ENCODE data around the gene KLHL20. TPM values are rescaled to one million over a fixed set of nuclear protein-coding genes. Genes with fewer than 3 reads are reported as not detected.
"Not testable (repeated sequence)": the region's sequence is repeated elsewhere in the genome, so short reads cannot be mapped to it uniquely, and the experiment has no call there.

The KLHL20 gene
- total RNA-seq, 1 experiment from 2014 or later: 46.4 TPM

GRCh38 chr1:173758980-173759379 lies 44.2 kb downstream of the KLHL20 start:
- H3K79me2 ChIP-seq (ENCODE audit: low read length): no peaks in the 10 kb centered on the region
- peak; percentile 50 for ATAC-seq
- peaks cover 54% of the 10 kb centered on the region for H3K36me3 ChIP-seq (ENCODE audit: low read depth, low read length)
- no peaks in the 10 kb centered on the region for H3K9me2 ChIP-seq (replicated peaks; ENCODE audit: low read length)
- H3K9me3 ChIP-seq (ENCODE audit: low read length): no peaks in the 10 kb centered on the region
- no TSS peak for BruUV-seq (replicated peaks)
- H3K9ac ChIP-seq (ENCODE audit: low read length): no peak overlapping the region; the same call in 1 of the 2 replicates
- no peaks in the 10 kb centered on the region for H3K27me3 ChIP-seq (ENCODE audit: low read length)
- no peaks in the 10 kb centered on the region for H4K20me1 ChIP-seq (ENCODE audit: low read length)
- H3K27ac ChIP-seq (ENCODE audit: low read length): peak overlapping the region; percentile 26
- no peaks in the 10 kb centered on the region for H3F3A ChIP-seq (ENCODE audit: low read length, unreplicated experiment)
- DNase-seq: peak; percentile 77
- H3K4me2 ChIP-seq (ENCODE audit: low read length): no peak overlapping the region
- no peak overlapping the region for H2AFZ ChIP-seq (ENCODE audit: low read length)
- POLR2A ChIA-PET (ENCODE audit: unreplicated experiment): no interaction called here
- no peak overlapping the region for H3K4me3 ChIP-seq (ENCODE audit: low read length)
- H3K4me1 ChIP-seq (ENCODE audit: insufficient read depth, low read length): peaks cover 8% of the 10 kb centered on the region
- intact Hi-C loops (cut with micrococcal nuclease): no loop called here
- CTCF ChIA-PET: no interaction called here
- no peak for TF ChIP-seq EZH2 (IDR thresholded peaks at IDR 0.05; ENCODE audit: low read length, unreplicated experiment)
- TF ChIP-seq, protein P1, sequence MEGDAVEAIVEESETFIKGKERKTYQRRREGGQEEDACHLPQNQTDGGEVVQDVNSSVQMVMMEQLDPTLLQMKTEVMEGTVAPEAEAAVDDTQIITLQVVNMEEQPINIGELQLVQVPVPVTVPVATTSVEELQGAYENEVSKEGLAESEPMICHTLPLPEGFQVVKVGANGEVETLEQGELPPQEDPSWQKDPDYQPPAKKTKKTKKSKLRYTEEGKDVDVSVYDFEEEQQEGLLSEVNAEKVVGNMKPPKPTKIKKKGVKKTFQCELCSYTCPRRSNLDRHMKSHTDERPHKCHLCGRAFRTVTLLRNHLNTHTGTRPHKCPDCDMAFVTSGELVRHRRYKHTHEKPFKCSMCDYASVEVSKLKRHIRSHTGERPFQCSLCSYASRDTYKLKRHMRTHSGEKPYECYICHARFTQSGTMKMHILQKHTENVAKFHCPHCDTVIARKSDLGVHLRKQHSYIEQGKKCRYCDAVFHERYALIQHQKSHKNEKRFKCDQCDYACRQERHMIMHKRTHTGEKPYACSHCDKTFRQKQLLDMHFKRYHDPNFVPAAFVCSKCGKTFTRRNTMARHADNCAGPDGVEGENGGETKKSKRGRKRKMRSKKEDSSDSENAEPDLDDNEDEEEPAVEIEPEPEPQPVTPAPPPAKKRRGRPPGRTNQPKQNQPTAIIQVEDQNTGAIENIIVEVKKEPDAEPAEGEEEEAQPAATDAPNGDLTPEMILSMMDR (conservative IDR thresholded peaks at IDR 0.05; ENCODE audit: low read depth, low read length): no peak
- no peak for TF ChIP-seq EZH2phosphoT487 (IDR thresholded peaks at IDR 0.05; ENCODE audit: borderline replicate concordance, low read length)

GRCh38 chr1:173764331-173764730 lies 49.5 kb downstream of the KLHL20 start:
- H3K9ac ChIP-seq (ENCODE audit: low read length); H4K20me1 ChIP-seq (ENCODE audit: low read length); H3K4me2 ChIP-seq (ENCODE audit: low read length); H3K79me2 ChIP-seq (ENCODE audit: low read length); H3K9me3 ChIP-seq (ENCODE audit: low read length); DNase-seq; H3F3A ChIP-seq (ENCODE audit: low read length, unreplicated experiment); BruUV-seq (replicated peaks); ATAC-seq; H2AFZ ChIP-seq (ENCODE audit: low read length); H3K27ac ChIP-seq (ENCODE audit: low read length); H3K4me3 ChIP-seq (ENCODE audit: low read length); H3K27me3 ChIP-seq (ENCODE audit: low read length); H3K4me1 ChIP-seq (ENCODE audit: insufficient read depth, low read length); POLR2A ChIA-PET (ENCODE audit: unreplicated experiment); H3K9me2 ChIP-seq (replicated peaks; ENCODE audit: low read length); CTCF ChIA-PET: not testable (repeated sequence)
- intact Hi-C loops (cut with micrococcal nuclease): loop anchor here (2.0 kb wide), 1 partner anchor 18 kb away; no protein-coding TSS in a partner anchor
- H3K36me3 ChIP-seq (ENCODE audit: low read depth, low read length): peaks cover 22% of the 10 kb centered on the region

DNA sequence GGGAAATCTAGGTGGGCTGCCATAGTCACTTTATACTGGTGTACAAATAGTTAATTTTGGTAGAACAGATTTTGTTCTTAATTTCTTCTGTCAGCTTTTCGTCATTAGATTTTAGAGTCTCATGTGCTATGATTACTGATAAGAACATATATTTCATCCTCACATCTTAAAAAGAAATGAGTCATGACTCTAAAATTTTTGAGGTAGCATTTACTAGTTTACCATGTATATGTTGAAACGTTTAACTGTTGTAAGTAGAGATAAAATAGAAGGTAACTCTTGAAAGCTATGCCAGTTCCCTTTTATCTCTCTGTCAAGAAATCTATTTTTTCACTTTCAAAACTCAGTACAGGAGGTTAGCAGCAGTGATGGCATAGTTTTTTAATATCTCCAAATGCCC lies 53.4 kb downstream of the KLHL20 start:
- Histone ChIP-seq H3K27me3 (ENCODE audit: low read length) (no peaks in the 10 kb centered on the region), H4K20me1 (ENCODE audit: low read length) (no peaks in the 10 kb centered on the region), H3K36me3 (ENCODE audit: low read depth, low read length) (peaks cover 15% of the 10 kb centered on the region; the same call in 1 of the 2 replicates), H3K4me1 (ENCODE audit: insufficient read depth, low read length) (no peaks in the 10 kb centered on the region; the same call in 1 of the 2 replicates), H3K9ac (ENCODE audit: low read length) (no peak overlapping the region), H3K9me2 (replicated peaks; ENCODE audit: low read length) (no peaks in the 10 kb centered on the region), H3K9me3 (ENCODE audit: low read length) (no peaks in the 10 kb centered on the region), H3F3A (ENCODE audit: low read length, unreplicated experiment) (no peaks in the 10 kb centered on the region), H3K4me2 (ENCODE audit: low read length) (no peak overlapping the region), H3K4me3 (ENCODE audit: low read length) (no peak overlapping the region), H3K27ac (ENCODE audit: low read length) (no peak overlapping the region), H2AFZ (ENCODE audit: low read length) (no peak overlapping the region), H3K79me2 (ENCODE audit: low read length) (no peaks in the 10 kb centered on the region)
- ChIA-PET CTCF (no interaction called here), POLR2A (ENCODE audit: unreplicated experiment) (no interaction called here)
- intact Hi-C loops (cut with micrococcal nuclease): no loop called here
- ATAC-seq (peak; percentile 74), DNase-seq (peak; percentile 61)
- no TSS peak for BruUV-seq (replicated peaks)
- TF ChIP-seq EZH2phosphoT487 (IDR thresholded peaks at IDR 0.05; ENCODE audit: borderline replicate concordance, low read length): no peak
- TF ChIP-seq, protein P1 (conservative IDR thresholded peaks at IDR 0.05; ENCODE audit: low read depth, low read length): no peak
- no peak for TF ChIP-seq EZH2 (IDR thresholded peaks at IDR 0.05; ENCODE audit: low read length, unreplicated experiment)
